ENCODE measurements around the gene PXYLP1.

PXYLP1 gene

DNA sequence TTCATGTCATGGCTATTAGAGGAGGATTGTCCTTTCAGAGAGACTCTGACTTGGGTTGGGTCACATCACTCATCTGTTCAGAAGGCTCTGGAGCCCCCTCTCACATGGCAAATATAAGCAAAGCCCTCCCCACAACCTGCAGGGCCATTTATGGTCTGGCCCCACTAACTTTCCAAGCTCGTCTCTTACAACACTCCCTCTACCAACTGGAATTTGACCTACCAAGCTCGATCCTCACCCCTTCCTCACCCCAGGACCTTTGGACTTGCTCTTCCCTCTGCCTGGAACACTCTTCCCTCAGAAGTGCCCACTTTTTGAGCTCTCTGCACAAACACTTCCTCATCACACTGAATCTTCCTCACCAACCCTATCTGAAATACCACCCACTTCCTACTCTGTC lies 14.2 kb upstream of the PXYLP1 start:
- Histone ChIP-seq H3K9ac (no peak overlapping the region), H3K36me3 (ENCODE audit: control insufficient read depth, insufficient read depth, low read length) (no peaks in the 10 kb centered on the region), H3K4me1 (no peaks in the 10 kb centered on the region), H2AFZ (no peak overlapping the region), H3K4me2 (ENCODE audit: low read length) (no peak overlapping the region), H3K9me3 (ENCODE audit: control insufficient read depth, low read length) (no peaks in the 10 kb centered on the region), H3K4me3 (ENCODE audit: low read depth, low read length) (no peak overlapping the region), H3K79me2 (no peaks in the 10 kb centered on the region), H3K27ac (no peak overlapping the region), H3K27me3 (ENCODE audit: control insufficient read depth, insufficient read depth, low read length) (no peaks in the 10 kb centered on the region)
- TF ChIP-seq, protein P1, sequence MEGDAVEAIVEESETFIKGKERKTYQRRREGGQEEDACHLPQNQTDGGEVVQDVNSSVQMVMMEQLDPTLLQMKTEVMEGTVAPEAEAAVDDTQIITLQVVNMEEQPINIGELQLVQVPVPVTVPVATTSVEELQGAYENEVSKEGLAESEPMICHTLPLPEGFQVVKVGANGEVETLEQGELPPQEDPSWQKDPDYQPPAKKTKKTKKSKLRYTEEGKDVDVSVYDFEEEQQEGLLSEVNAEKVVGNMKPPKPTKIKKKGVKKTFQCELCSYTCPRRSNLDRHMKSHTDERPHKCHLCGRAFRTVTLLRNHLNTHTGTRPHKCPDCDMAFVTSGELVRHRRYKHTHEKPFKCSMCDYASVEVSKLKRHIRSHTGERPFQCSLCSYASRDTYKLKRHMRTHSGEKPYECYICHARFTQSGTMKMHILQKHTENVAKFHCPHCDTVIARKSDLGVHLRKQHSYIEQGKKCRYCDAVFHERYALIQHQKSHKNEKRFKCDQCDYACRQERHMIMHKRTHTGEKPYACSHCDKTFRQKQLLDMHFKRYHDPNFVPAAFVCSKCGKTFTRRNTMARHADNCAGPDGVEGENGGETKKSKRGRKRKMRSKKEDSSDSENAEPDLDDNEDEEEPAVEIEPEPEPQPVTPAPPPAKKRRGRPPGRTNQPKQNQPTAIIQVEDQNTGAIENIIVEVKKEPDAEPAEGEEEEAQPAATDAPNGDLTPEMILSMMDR (IDR thresholded peaks at IDR 0.05) = no peak

- TF ChIP-seq, protein P1 (IDR thresholded peaks at IDR 0.05) = no peak
- H3K36me3 ChIP-seq (ENCODE audit: control insufficient read depth, insufficient read depth, low read length) = no peaks in the 10 kb centered on the region
- no peaks in the 10 kb centered on the region for H3K9me3 ChIP-seq (ENCODE audit: control insufficient read depth, low read length)
- no peak overlapping the region for H2AFZ ChIP-seq
- H3K4me1 ChIP-seq = no peaks in the 10 kb centered on the region
- no peak overlapping the region for H3K4me3 ChIP-seq (ENCODE audit: low read depth, low read length)
- H3K79me2 ChIP-seq = no peaks in the 10 kb centered on the region
- no peak overlapping the region for H3K27ac ChIP-seq
- no peak overlapping the region for H3K9ac ChIP-seq
- H3K27me3 ChIP-seq (ENCODE audit: control insufficient read depth, insufficient read depth, low read length) = no peaks in the 10 kb centered on the region
- H3K4me2 ChIP-seq (ENCODE audit: low read length) = no peak overlapping the region
Measured at GRCh38 chr3:141218162-141218835, 13.3 kb upstream of the PXYLP1 start.

DNA sequence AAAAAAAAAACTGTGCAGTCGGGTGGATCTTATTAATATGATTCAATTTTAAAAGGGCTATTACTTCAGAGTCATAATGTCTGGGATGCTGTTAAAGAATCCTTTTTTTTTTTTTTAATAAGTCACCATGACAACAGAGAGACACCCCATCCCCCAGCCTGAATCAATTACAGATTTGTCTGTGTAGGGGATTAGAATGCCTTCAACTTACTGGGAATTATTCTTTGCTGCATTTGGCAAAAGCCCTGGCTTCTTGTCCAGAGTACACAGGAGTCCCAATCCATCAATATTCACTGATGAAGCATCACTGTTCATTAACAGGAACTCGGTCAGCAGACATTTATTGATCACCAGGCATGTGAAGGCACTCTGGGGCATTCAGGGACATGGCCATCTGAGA lies 12.7 kb upstream of the PXYLP1 start:
- Histone ChIP-seq H3K4me1 (no peaks in the 10 kb centered on the region), H3K79me2 (no peaks in the 10 kb centered on the region), H3K27ac (no peak overlapping the region)

GRCh38 chr3:141223673-141224166 lies 7.9 kb upstream of the PXYLP1 start:
- H3K36me3 ChIP-seq (ENCODE audit: control insufficient read depth, insufficient read depth, low read length) = no peaks in the 10 kb centered on the region
- no peaks in the 10 kb centered on the region for H3K27me3 ChIP-seq (ENCODE audit: control insufficient read depth, insufficient read depth, low read length)
- TF ChIP-seq, protein P1 (IDR thresholded peaks at IDR 0.05) = no peak
- H3K9me3 ChIP-seq (ENCODE audit: control insufficient read depth, low read length) = no peaks in the 10 kb centered on the region
- H3K4me3 ChIP-seq (ENCODE audit: low read depth, low read length) = no peak overlapping the region
- no peaks in the 10 kb centered on the region for H3K4me1 ChIP-seq
- no peak overlapping the region for H2AFZ ChIP-seq
- H3K27ac ChIP-seq = no peak overlapping the region
- H3K79me2 ChIP-seq = no peaks in the 10 kb centered on the region
- H3K9ac ChIP-seq = no peak overlapping the region
- H3K4me2 ChIP-seq (ENCODE audit: low read length) = no peak overlapping the region

More for the DNA sequence above, 12.7 kb upstream of the PXYLP1 start:
- no peak overlapping the region for H2AFZ ChIP-seq
- TF ChIP-seq, protein P1 (IDR thresholded peaks at IDR 0.05) = no peak
- H3K4me2 ChIP-seq (ENCODE audit: low read length) = no peak overlapping the region
- H3K36me3 ChIP-seq (ENCODE audit: control insufficient read depth, insufficient read depth, low read length) = no peaks in the 10 kb centered on the region
- H3K9me3 ChIP-seq (ENCODE audit: control insufficient read depth, low read length) = no peaks in the 10 kb centered on the region
- H3K27me3 ChIP-seq (ENCODE audit: control insufficient read depth, insufficient read depth, low read length) = no peaks in the 10 kb centered on the region
- H3K9ac ChIP-seq = no peak overlapping the region
- H3K4me3 ChIP-seq (ENCODE audit: low read depth, low read length) = no peak overlapping the region

GRCh38 chr3:141225939-141226338 lies 5.7 kb upstream of the PXYLP1 start:
- Histone ChIP-seq H3K27ac (no peak overlapping the region), H3K4me2 (ENCODE audit: low read length) (no peak overlapping the region), H3K4me3 (ENCODE audit: low read depth, low read length) (no peak overlapping the region), H3K36me3 (ENCODE audit: control insufficient read depth, insufficient read depth, low read length) (no peaks in the 10 kb centered on the region), H3K79me2 (no peaks in the 10 kb centered on the region), H2AFZ (no peak overlapping the region), H3K27me3 (ENCODE audit: control insufficient read depth, insufficient read depth, low read length) (no peaks in the 10 kb centered on the region), H3K9me3 (ENCODE audit: control insufficient read depth, low read length) (no peaks in the 10 kb centered on the region), H3K4me1 (no peaks in the 10 kb centered on the region), H3K9ac (no peak overlapping the region)
- TF ChIP-seq, protein P1 (IDR thresholded peaks at IDR 0.05) = no peak

All from parathyroid adenoma (tissue), 2 donors.